HTR-8/SVneo (cell line): ENCODE data around the gene TMEM151A.

Experiments
- DNase-seq: peaks from one replicate; pipeline ENCODE4 v3.0.0; 2011; ENCODE audit warnings: low spot score, mixed read lengths; ENCODE audit not compliant: insufficient read length
- FAIRE-seq: peaks from 2 replicates; lab custom pipeline; 2011; peaks lifted over from hg19 to GRCh38; lab: Jason Lieb, UNC

Gene TMEM151A

GRCh38 chr11:66281776-66282467 lies 9.8 kb upstream of the TMEM151A start:
- DNase-seq (no peak), FAIRE-seq (no peak)

DNA sequence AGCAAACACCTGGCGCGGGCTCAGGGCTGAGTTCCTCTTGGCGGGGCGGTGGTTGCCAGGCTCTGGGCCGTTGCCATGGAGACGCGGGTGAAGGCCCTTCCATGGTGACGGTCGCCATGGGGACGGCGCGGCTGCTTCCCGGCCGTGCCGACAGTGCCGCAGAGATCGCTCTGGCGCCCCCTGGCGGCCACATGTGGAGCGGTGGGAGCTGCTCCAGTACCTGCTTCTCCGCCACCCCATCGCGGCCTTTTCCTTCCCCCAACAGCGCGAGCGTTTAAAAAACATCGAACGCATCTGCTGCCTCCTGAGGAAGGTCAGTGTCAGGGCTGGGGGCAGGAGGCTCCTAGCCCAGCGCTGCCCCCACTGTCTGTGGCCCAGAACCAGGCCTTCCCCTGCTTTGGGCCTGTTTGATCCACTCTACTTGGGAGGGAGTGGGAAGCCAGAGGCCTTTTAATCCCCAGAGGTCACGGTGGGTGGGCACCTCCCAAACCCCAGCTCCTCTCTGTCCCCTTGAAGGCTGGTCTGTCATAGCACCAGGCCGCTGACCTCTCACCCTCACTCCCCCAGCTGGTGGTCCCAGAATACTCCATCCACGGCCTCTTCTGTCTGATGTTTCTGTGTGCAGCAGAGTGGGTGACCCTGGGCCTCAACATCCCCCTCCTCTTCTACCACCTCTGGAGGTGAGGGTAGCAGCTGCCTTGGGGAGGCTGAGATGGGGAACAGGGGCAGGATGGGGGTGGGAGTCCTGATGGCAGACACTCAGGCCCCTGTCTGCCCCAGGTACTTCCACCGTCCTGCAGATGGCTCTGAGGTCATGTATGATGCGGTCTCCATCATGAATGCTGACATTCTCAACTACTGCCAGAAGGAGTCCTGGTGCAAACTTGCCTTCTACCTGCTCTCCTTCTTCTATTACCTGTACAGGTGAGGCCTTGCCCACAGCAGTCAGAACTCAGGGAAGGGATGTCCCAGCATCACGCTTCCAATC lies 8.9 kb upstream of the TMEM151A start:
- FAIRE-seq (peak; percentile 99), DNase-seq (peak; percentile 97)

DNA sequence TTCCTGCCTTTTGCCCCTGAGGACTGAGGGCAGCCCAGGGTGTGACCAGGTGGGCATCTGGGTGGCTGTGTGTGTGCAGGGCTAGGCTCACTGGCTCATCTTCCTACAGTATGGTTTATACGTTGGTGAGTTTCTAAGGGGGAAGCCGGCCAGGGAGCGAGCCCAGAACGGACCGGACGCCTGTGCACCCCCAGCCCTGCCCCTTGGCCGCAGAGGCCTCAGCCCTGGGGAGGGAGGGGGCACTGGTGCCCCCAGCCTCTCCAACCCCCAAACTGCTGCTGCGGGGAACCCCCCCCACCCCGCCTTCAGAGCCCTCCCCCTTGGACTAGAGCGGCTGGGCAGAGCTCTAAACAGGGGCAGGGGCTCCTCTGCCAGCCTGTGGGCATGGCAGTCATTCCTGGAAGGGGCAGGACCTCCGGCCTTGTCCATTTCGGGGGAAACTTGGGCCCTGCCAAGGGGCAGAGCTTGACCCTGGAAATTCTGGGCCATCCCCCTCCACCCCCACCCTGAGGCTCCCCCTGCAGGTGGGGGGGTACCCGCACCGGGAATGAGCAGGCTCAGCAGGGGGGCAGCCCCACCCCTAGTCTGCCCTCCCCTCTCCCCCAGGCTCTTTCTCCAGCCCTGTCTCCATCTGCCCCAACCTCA lies 8.1 kb upstream of the TMEM151A start:
- FAIRE-seq (no peak), DNase-seq (no peak)

GRCh38 chr11:66284526-66285078 lies 7.1 kb upstream of the TMEM151A start:
- FAIRE-seq: peak; percentile 51
- no peak for DNase-seq

GRCh38 chr11:66285250-66285947 lies 6.3 kb upstream of the TMEM151A start:
- FAIRE-seq (peak; percentile 88), DNase-seq (no peak)

GRCh38 chr11:66286699-66287098 lies 5.0 kb upstream of the TMEM151A start:
- DNase-seq (no peak), FAIRE-seq (peak; percentile 83)

GRCh38 chr11:66287211-66287888 lies 4.3 kb upstream of the TMEM151A start:
- FAIRE-seq (no peak), DNase-seq (no peak)

- DNase-seq (no peak), FAIRE-seq (peak; percentile 92)
These were observed 3.6 kb upstream of the TMEM151A start for GRCh38 chr11:66287889-66288670.

GRCh38 chr11:66288671-66289547 lies 2.8 kb upstream of the TMEM151A start, which contains the start of gene YIF1A:
Gene YIF1A (minus strand): TSS chr11:66289143. CDS start chr11:66288985, 158 bp downstream.
- peak; percentile 100 for FAIRE-seq
- DNase-seq: peak; percentile 100

DNA sequence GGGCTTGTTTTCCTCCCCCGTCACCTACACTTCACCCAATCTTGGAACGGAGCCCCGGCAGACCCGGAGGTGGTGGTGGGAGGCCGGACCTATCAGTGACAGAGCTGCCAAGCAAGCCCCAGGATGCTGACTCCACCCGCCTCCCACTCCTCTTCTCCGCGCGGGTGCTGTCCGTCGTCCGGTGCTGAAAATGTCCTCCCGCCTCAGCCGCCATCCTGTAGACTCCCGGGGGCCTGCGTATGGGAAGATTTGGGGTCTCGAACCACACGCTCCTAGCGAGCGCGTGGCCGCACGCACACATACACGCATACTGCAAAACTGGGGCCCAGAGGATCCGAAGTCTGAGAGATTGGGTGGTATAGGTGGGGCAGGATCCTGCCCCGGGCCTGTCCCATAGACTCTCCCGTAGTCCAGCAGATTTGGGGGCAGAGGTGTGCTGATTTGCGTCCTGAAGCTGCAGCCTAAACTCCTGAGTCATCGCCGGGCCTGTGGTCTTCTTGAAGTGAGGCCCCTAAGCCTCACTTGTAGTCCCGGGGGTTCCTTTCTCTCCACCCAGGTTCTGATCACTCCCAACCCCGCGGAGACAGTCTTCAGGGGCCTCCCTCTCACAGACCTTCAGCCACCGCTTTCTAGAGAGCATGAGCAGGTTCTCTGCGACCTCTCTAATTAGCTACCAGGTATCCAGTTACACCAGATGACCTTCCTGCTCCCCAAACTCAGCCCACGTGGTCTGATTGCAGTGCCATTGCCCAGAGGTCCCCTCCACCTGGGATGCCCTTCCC lies 2.0 kb upstream of the TMEM151A start:
- peak; percentile 92 for DNase-seq

GRCh38 chr11:66290330-66290621 lies 1.4 kb upstream of the TMEM151A start:
- DNase-seq: no peak
- FAIRE-seq: peak; percentile 87

More for the DNA sequence above, 2.0 kb upstream of the TMEM151A start:
- no peak for FAIRE-seq

- FAIRE-seq (peak; percentile 48), DNase-seq (no peak)
These were observed 390 bp upstream of the TMEM151A start for GRCh38 chr11:66291303-66291705.

GRCh38 chr11:66292543-66293332 lies 1.0 kb downstream of the TMEM151A start:
- DNase-seq: no peak
- peak; percentile 98 for FAIRE-seq

DNA sequence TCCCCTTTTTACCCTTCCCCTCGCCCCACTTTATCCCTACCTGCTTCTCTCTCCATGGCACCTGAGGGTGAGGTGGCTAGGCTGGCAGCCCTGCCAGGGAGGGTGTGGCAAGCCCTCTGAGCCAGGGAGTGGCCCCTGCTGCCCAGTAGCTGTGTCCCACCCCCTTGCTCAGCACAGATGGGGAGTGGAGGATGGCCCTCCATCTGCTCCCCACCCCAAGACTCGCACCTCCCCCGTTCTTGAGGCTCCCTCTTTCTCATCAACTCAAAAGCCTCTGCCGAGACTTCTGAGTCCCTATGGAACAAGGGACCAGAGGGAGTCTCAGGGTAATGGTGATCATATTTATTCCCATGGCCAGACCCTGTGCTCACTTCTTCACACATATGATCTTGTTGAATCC lies 1.7 kb downstream of the TMEM151A start:
- DNase-seq: no peak
- peak; percentile 4 for FAIRE-seq

DNA sequence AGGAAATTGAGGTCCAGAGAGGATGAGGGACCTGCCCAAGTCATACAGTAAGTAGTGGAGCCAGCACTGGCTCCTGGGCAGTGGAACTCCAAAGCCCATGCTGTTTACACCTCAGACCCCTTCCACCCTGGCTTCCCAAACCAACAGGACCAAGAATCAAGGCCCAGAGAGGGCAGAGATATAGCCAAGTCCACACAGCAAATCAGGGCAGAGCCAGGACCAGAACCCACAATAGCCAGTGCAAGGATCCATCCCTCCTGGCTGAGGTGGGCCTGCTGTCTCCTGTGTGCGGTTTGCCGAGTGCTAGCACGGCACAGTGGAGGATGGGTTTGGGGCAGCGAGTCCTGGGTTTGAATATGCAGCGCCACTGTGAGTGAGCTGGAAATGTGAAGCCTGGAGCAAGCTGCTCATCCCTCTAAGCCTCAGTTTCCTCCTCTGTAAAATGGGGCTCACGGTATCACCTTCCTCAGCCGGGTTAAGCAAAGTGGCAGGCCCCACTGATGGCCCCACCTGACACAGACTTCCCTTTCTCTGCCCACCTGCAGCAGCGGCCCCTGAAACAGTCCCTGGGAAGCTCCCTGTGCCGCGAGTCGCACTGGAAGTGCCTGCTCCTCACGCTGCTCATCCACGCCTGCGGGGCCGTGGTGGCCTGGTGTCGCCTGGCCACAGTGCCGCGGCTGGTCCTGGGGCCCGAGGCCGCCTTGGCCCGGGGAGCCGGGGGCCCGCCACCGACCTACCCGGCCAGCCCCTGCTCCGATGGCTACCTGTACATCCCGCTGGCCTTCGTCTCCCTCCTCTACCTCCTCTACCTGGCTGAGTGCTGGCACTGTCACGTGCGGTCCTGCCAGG lies 2.3 kb downstream of the TMEM151A start:
- DNase-seq (no peak), FAIRE-seq (peak; percentile 42)
